Measurements from ENCODE around the gene PAPLN.

PAPLN gene

GRCh38 chr14:73249564-73250316, 12.4 kb downstream of the PAPLN start:
- H3K4me3 ChIP-seq, result no peak overlapping the region
- H3K27ac ChIP-seq, result no peak overlapping the region
- TF ChIP-seq CTCF (IDR thresholded peaks at IDR 0.05), result no peak
- no peak for DNase-seq (ENCODE audit: low spot score)

- TF ChIP-seq CTCF (IDR thresholded peaks at IDR 0.05), result no peak
- Histone ChIP-seq H3K4me3 (no peak overlapping the region), H3K27ac (no peak overlapping the region)
- DNase-seq (ENCODE audit: low spot score), result no peak
Observed at GRCh38 chr14:73250317-73250713, 13.0 kb downstream of the PAPLN start.

GRCh38 chr14:73250781-73251500, 13.6 kb downstream of the PAPLN start:
- no peak for TF ChIP-seq CTCF (IDR thresholded peaks at IDR 0.05)
- Histone ChIP-seq H3K27ac (no peak overlapping the region), H3K4me3 (no peak overlapping the region)
- DNase-seq (ENCODE audit: low spot score), result no peak

DNA sequence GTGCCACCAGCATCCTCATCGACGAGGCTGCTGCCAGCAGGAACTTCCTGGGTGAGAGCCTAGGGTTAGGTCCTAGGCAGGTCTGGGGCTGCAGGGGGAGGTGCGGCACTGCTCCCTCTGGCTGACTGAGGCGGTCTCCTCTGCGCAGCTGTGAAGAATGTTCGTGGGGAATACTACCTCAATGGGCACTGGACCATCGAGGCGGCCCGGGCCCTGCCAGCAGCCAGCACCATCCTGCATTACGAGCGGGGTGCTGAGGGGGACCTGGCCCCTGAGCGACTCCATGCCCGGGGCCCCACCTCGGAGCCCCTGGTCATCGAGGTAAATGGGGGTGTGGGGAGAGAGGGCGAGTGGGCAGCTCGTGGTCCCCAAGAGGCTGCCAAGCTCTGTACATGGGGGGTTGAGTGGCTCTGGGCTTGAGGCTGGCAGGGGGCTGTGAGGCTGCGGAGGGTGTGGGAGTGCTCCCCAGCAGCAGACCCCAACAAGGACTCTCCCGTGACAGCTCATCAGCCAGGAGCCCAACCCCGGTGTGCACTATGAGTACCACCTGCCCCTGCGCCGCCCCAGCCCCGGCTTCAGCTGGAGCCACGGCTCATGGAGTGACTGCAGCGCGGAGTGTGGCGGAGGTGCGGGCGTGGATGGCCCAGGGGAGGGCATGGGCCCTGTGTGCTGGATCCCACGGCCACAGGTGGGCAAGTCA, 14.4 kb downstream of the PAPLN start:
- DNase-seq (ENCODE audit: low spot score), result no peak
- no peak for TF ChIP-seq CTCF (IDR thresholded peaks at IDR 0.05)
- no peak overlapping the region for H3K27ac ChIP-seq

GRCh38 chr14:73252491-73253322, 15.4 kb downstream of the PAPLN start:
- no peak for DNase-seq (ENCODE audit: low spot score)
- Histone ChIP-seq H3K27ac (no peak overlapping the region), H3K4me3 (no peak overlapping the region)
- no peak for TF ChIP-seq CTCF (IDR thresholded peaks at IDR 0.05)

More for the DNA sequence above, 14.4 kb downstream of the PAPLN start:
- no peak overlapping the region for H3K4me3 ChIP-seq

DNA sequence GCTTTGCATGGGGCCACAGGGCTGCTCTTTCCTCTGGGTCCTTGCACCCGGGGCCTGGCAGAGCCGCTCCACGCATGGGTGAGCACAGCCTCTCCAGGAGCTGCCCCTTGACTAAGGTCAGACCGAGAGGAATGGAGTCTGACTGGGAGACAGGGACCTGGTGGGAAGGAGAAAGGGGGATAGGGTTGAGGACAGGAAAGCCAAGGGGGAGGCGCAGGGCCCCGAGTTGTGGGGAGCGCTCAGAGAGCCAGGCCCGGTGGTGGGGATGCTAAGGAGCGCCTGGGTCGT, 16.0 kb downstream of the PAPLN start:
- no peak for DNase-seq (ENCODE audit: low spot score)
- Histone ChIP-seq H3K4me3 (no peak overlapping the region), H3K27ac (no peak overlapping the region)
- no peak for TF ChIP-seq CTCF (IDR thresholded peaks at IDR 0.05)

Data from coronary artery (tissue), 2 donors.